IMR-90 (cell line): Measurements from ENCODE around the gene IWS1. TPM values are rescaled to one million over a fixed set of nuclear protein-coding genes. Genes with fewer than 3 reads are reported as not detected.

Experiments
- ATAC-seq: fragments of 200-7000 bp; cut with Tn5 transposase; 2 replicates; pipeline ENCODE4 v1.9.1; 2020; ENCODE audit warnings: low read depth, mild to moderate bottlenecking, moderate library complexity
- BruUV-seq: library from RNA; stranded (reverse); fragments of 400-500 nt; replicated peaks from 2 replicates; lab custom pipeline; 2021; lab: Mats Ljungman, UMichigan
- CTCF ChIA-PET: fragments of 300-600 bp; formaldehyde crosslinking; extraction: SDS; loops from one replicate; lab custom pipeline; 2021; ENCODE audit warnings: antibody characterized with exemption; lab: Yijun Ruan, JAX
- POLR2A ChIA-PET: fragments of 300-600 bp; sonication (Branson Sonifier 250); formaldehyde crosslinking; loops from one replicate; lab custom pipeline; 2022; ENCODE audit warnings: antibody characterized with exemption; ENCODE audit not compliant: unreplicated experiment; lab: Charles Lee
- DNase-seq: peaks from one replicate; pipeline ENCODE4 v3.0.0; 2013
- H2AFZ ChIP-seq: replicated peaks from 2 replicates; pipeline ENCODE3; 2013; ENCODE audit warnings: low read length, mild to moderate bottlenecking; ENCODE audit not compliant: poor library complexity
- H2AK5ac ChIP-seq: 2 replicates; pipeline ENCODE4 v1.6.1; 2013; ENCODE audit warnings: low read depth, low read length, inconsistent platforms
- H2AK9ac ChIP-seq: replicated peaks from 2 replicates; pipeline ENCODE3; 2013; ENCODE audit warnings: mild to moderate bottlenecking, low read depth, low read length, moderate library complexity; ENCODE audit not compliant: poor library complexity
- H2BK120ac ChIP-seq: 2 replicates; pipeline ENCODE4 v1.6.1; 2013; ENCODE audit warnings: low read depth, low read length, inconsistent platforms
- H2BK15ac ChIP-seq: 3 replicates; pipeline ENCODE4 v1.6.1; 2013; ENCODE audit warnings: low read depth, low read length, inconsistent platforms
- H2BK20ac ChIP-seq: 2 replicates; pipeline ENCODE4 v1.6.1; 2013; ENCODE audit warnings: low read depth, mild to moderate bottlenecking, inconsistent platforms, low read length, moderate library complexity
- H2BK5ac ChIP-seq: 2 replicates; pipeline ENCODE4 v1.6.1; 2013; ENCODE audit warnings: mild to moderate bottlenecking, low read depth, low read length, inconsistent platforms; ENCODE audit not compliant: poor library complexity, severe bottlenecking
- H3K14ac ChIP-seq: replicated peaks from 2 replicates; pipeline ENCODE4 v1.6.1; 2013; ENCODE audit warnings: low read depth, low read length, inconsistent platforms
- H3K18ac ChIP-seq: 2 replicates; pipeline ENCODE4 v1.6.1; 2013; ENCODE audit warnings: low read depth, low read length, control low read depth
- H3K23ac ChIP-seq: 2 replicates; pipeline ENCODE4 v1.6.1; 2013; ENCODE audit warnings: low read depth, low read length, inconsistent platforms
- H3K27ac ChIP-seq: 2 replicates; pipeline ENCODE4 v1.5.1; 2013; ENCODE audit warnings: mild to moderate bottlenecking, control low read depth, low read length; ENCODE audit not compliant: insufficient read depth
- H3K27me3 ChIP-seq: 2 replicates; pipeline ENCODE4 v1.6.1; 2013; ENCODE audit warnings: low read length; ENCODE audit not compliant: control insufficient read depth, insufficient read depth
- H3K36me3 ChIP-seq: 2 replicates; pipeline ENCODE4 v1.6.1; 2013; ENCODE audit warnings: low read length, mixed read lengths; ENCODE audit not compliant: control insufficient read depth, insufficient read depth
- H3K4ac ChIP-seq: 2 replicates; pipeline ENCODE4 v1.6.1; 2013; ENCODE audit warnings: low read depth, low read length, inconsistent platforms
- H3K4me1 ChIP-seq: 2 replicates; pipeline ENCODE4 v1.6.1; 2013; ENCODE audit warnings: low read length, mixed read lengths; ENCODE audit not compliant: control insufficient read depth, insufficient read depth
- H3K4me2 ChIP-seq: 2 replicates; pipeline ENCODE4 v1.6.1; 2013; ENCODE audit warnings: low read depth, mild to moderate bottlenecking, control low read depth, low read length, moderate library complexity
- H3K4me3 ChIP-seq: 2 replicates; pipeline ENCODE4 v1.5.1; 2013; ENCODE audit warnings: low read depth, mild to moderate bottlenecking, control low read depth, low read length, moderate library complexity; ENCODE audit not compliant: insufficient read depth
- H3K56ac ChIP-seq: 2 replicates; pipeline ENCODE4 v1.6.1; 2013; ENCODE audit warnings: low read length, inconsistent platforms; ENCODE audit not compliant: insufficient read depth; ENCODE audit errors: extremely low read depth
- H3K79me1 ChIP-seq, 2 experiments: 2 replicates each; pipeline ENCODE4 v1.6.1; 2013; ENCODE audit warnings: low read length in 2 of 2, inconsistent platforms in 1 of 2, low read depth in 1 of 2
- H3K9ac ChIP-seq: 2 replicates; pipeline ENCODE4 v1.6.1; 2013; ENCODE audit warnings: low read depth, low read length, control low read depth
- H3K9me1 ChIP-seq: 2 replicates; pipeline ENCODE4 v1.6.1; 2013; ENCODE audit warnings: low read length, inconsistent platforms; ENCODE audit not compliant: insufficient read depth
- H3K9me3 ChIP-seq: 2 replicates; pipeline ENCODE4 v1.6.1; 2013; ENCODE audit warnings: low read length; ENCODE audit not compliant: control insufficient read depth, insufficient read depth
- H4K20me1 ChIP-seq: 2 replicates; pipeline ENCODE4 v1.6.1; 2013; ENCODE audit warnings: low read length, inconsistent platforms; ENCODE audit not compliant: insufficient read depth
- H4K5ac ChIP-seq: 2 replicates; pipeline ENCODE4 v1.6.1; 2013; ENCODE audit warnings: mild to moderate bottlenecking, low read depth, low read length, control low read depth
- H4K8ac ChIP-seq, 2 experiments: 2 replicates each; pipeline ENCODE4 v1.6.1; 2013; ENCODE audit warnings: low read depth in 2 of 2, low read length in 2 of 2, control low read depth in 1 of 2, inconsistent platforms in 1 of 2
- H4K91ac ChIP-seq: 2 replicates; pipeline ENCODE4 v1.6.1; 2013; ENCODE audit warnings: low read depth, low read length, inconsistent platforms; ENCODE audit not compliant: insufficient read depth
- BHLHE40 ChIP-seq: fragments of 150-350 bp; IDR thresholded peaks from 2 replicates; pipeline ENCODE4 v1.6.1; 2016; ENCODE audit warnings: mild to moderate bottlenecking, low read depth, low read length
- CEBPB ChIP-seq: IDR thresholded peaks from 2 replicates; pipeline ENCODE4 v1.6.1; 2012; ENCODE audit warnings: low read depth, low read length, improper control_type of control experiment
- CHD1 ChIP-seq: IDR thresholded peaks from 2 replicates; pipeline ENCODE4 v1.6.1; 2012; ENCODE audit warnings: low read depth, low read length, improper control_type of control experiment
- FOS ChIP-seq: fragments of 150-350 bp; IDR thresholded peaks from 2 replicates; pipeline ENCODE4 v1.6.1; 2016; ENCODE audit warnings: low read depth, low read length
- MAFK ChIP-seq: IDR thresholded peaks from 2 replicates; pipeline ENCODE4 v1.6.1; 2012; ENCODE audit warnings: low read depth, low read length, improper control_type of control experiment
- MAZ ChIP-seq: IDR thresholded peaks from 2 replicates; pipeline ENCODE4 v1.6.1; 2012; ENCODE audit warnings: low read depth, mild to moderate bottlenecking, low read length, improper control_type of control experiment, moderate library complexity, borderline replicate concordance
- MXI1 ChIP-seq: IDR thresholded peaks from 2 replicates; pipeline ENCODE4 v1.6.1; 2012; ENCODE audit warnings: low read depth, mild to moderate bottlenecking, low read length, moderate library complexity, borderline replicate concordance
- NFE2L2 ChIP-seq: fragments of 150-350 bp; IDR thresholded peaks from 2 replicates; pipeline ENCODE4 v1.6.1; 2016; ENCODE audit warnings: low read depth, mild to moderate bottlenecking, low read length
- POLR2A ChIP-seq: IDR thresholded peaks from 2 replicates; pipeline ENCODE4 v1.6.1; 2012; ENCODE audit warnings: mild to moderate bottlenecking, low read depth, low read length
- RAD21 ChIP-seq: IDR thresholded peaks from 2 replicates; pipeline ENCODE4 v1.6.1; 2012; ENCODE audit warnings: low read length, improper control_type of control experiment
- RCOR1 ChIP-seq: IDR thresholded peaks from 2 replicates; pipeline ENCODE4 v1.6.1; 2012; ENCODE audit warnings: mild to moderate bottlenecking, low read length, improper control_type of control experiment; ENCODE audit not compliant: insufficient replicate concordance
- RFX5 ChIP-seq: IDR thresholded peaks from 2 replicates; pipeline ENCODE4 v1.8.0; 2012; ENCODE audit warnings: low read depth, mild to moderate bottlenecking, low read length, moderate library complexity
- SMC3 ChIP-seq: fragments of 150-350 bp; IDR thresholded peaks from 2 replicates; pipeline ENCODE4 v1.6.1; 2016; ENCODE audit warnings: low read depth, mild to moderate bottlenecking, antibody characterized with exemption, low read length, moderate library complexity
- WGBS, 2 experiments: methylation state at CpG; one replicate each; pipeline versions ENCODE4 v1.1.5 to v1.1.7; 2013; ENCODE audit warnings: missing lambda C conversion rate in 2 of 2; ENCODE audit not compliant: insufficient read length in 1 of 2; ENCODE audit errors: extremely low coverage in 2 of 2; 5-methylcytosine and 5-hydroxymethylcytosine counted together
- dilution Hi-C: fragments of 300-500 bp; cut with HindIII; formaldehyde crosslinking; loops from one replicate; pipeline ENCODE4 v1.14.3; 2018; ENCODE audit warnings: low sequenced_read_pairs; ENCODE audit not compliant: unreplicated experiment
- in situ Hi-C: fragments of 300-500 bp; cut with MboI; formaldehyde crosslinking; loops from 3 replicates; pipeline ENCODE4 v1.14.3; 2019; ENCODE audit warnings: low sequenced_read_pairs, inconsistent platforms, mixed read lengths
- intact Hi-C: fragments of 100-400 bp; cut with micrococcal nuclease; formaldehyde crosslinking; loops from 2 replicates; pipeline ENCODE4 v1.10.0; 2022
- polyA plus RNA-seq, 3 experiments: library from polyadenylated mRNA; depleted of rRNA; stranded (reverse); fragments of >200 nt; gene quantifications; 2 replicates each; pipeline ENCODE4 v1.2.3, GENCODE V29; 2012; ENCODE audit warnings: low replicate concordance in 1 of 3
- total RNA-seq: library from RNA; depleted of rRNA; stranded (reverse); fragments of >200 nt; gene quantifications from 2 replicates; pipeline ENCODE4 v1.2.3, GENCODE V29; 2012
- TF ChIP-seq, protein P1 (sequence below): fragments of 150-350 bp; IDR thresholded peaks from 2 replicates; pipeline ENCODE4 v1.6.1; 2017; ENCODE audit warnings: mild to moderate bottlenecking, antibody characterized with exemption, low read length, low read depth
- TF ChIP-seq, protein P2 (sequence below): fragments of 150-350 bp; IDR thresholded peaks from 2 replicates; pipeline ENCODE4 v1.6.1; 2016; ENCODE audit warnings: low read depth, mild to moderate bottlenecking, low read length, moderate library complexity, borderline replicate concordance
- TF ChIP-seq, protein P3 (sequence below): conservative IDR thresholded peaks from 2 replicates; pipeline ENCODE4 v1.5.1; 2012; ENCODE audit warnings: mild to moderate bottlenecking, low read depth, low read length, improper control_type of control experiment

IWS1 gene
- total and polyA plus RNA-seq, 2 of the 4 experiments (the other 2 are of a cell fraction): 31.5 to 52.5 TPM

- H4K8ac ChIP-seq: no peak overlapping the region
- ATAC-seq: no peak
- H3K4me3 ChIP-seq: no peak overlapping the region
- no peaks in the 10 kb centered on the region for H3K4me1 ChIP-seq
- no peak overlapping the region for H3K56ac ChIP-seq
- no peak overlapping the region for H3K18ac ChIP-seq
- no peak overlapping the region for H2AK5ac ChIP-seq
- H4K20me1 ChIP-seq: no peaks in the 10 kb centered on the region
- CTCF ChIA-PET: no interaction called here
- no peaks in the 10 kb centered on the region for H3K27me3 ChIP-seq
- POLR2A ChIA-PET: no interaction called here
- no peak overlapping the region for H3K14ac ChIP-seq
- no peak overlapping the region for H2AK9ac ChIP-seq
- H3K4ac ChIP-seq: no peak overlapping the region
- H2AFZ ChIP-seq: no peak overlapping the region
- no TSS peak for BruUV-seq
- H3K27ac ChIP-seq: no peak overlapping the region
- no peak overlapping the region for H4K91ac ChIP-seq
- no peak overlapping the region for H3K9ac ChIP-seq
- H2BK15ac ChIP-seq: no peak overlapping the region
- no peak overlapping the region for H3K4me2 ChIP-seq
- peaks cover 4% of the 10 kb centered on the region; the same call in 1 of the 2 replicates for H3K9me1 ChIP-seq
- no peaks in the 10 kb centered on the region for H3K79me1 ChIP-seq
- H2BK120ac ChIP-seq: no peak overlapping the region
- H4K5ac ChIP-seq: no peak overlapping the region
- TF ChIP-seq NFE2L2 (no peak), MXI1 (no peak), FOS (no peak), MAFK (no peak), RCOR1 (no peak), CHD1 (no peak), SMC3 (no peak), BHLHE40 (no peak), RFX5 (no peak), CEBPB (no peak), RAD21 (no peak), MAZ (no peak), POLR2A (no peak)
- TF ChIP-seq, protein P1, sequence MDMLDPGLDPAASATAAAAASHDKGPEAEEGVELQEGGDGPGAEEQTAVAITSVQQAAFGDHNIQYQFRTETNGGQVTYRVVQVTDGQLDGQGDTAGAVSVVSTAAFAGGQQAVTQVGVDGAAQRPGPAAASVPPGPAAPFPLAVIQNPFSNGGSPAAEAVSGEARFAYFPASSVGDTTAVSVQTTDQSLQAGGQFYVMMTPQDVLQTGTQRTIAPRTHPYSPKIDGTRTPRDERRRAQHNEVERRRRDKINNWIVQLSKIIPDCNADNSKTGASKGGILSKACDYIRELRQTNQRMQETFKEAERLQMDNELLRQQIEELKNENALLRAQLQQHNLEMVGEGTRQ: no peak
- TF ChIP-seq, protein P2, sequence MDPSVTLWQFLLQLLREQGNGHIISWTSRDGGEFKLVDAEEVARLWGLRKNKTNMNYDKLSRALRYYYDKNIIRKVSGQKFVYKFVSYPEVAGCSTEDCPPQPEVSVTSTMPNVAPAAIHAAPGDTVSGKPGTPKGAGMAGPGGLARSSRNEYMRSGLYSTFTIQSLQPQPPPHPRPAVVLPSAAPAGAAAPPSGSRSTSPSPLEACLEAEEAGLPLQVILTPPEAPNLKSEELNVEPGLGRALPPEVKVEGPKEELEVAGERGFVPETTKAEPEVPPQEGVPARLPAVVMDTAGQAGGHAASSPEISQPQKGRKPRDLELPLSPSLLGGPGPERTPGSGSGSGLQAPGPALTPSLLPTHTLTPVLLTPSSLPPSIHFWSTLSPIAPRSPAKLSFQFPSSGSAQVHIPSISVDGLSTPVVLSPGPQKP: no peak
- TF ChIP-seq, protein P3, sequence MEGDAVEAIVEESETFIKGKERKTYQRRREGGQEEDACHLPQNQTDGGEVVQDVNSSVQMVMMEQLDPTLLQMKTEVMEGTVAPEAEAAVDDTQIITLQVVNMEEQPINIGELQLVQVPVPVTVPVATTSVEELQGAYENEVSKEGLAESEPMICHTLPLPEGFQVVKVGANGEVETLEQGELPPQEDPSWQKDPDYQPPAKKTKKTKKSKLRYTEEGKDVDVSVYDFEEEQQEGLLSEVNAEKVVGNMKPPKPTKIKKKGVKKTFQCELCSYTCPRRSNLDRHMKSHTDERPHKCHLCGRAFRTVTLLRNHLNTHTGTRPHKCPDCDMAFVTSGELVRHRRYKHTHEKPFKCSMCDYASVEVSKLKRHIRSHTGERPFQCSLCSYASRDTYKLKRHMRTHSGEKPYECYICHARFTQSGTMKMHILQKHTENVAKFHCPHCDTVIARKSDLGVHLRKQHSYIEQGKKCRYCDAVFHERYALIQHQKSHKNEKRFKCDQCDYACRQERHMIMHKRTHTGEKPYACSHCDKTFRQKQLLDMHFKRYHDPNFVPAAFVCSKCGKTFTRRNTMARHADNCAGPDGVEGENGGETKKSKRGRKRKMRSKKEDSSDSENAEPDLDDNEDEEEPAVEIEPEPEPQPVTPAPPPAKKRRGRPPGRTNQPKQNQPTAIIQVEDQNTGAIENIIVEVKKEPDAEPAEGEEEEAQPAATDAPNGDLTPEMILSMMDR: no peak
- no peak overlapping the region for H2BK20ac ChIP-seq
- H3K36me3 ChIP-seq: peaks cover 3% of the 10 kb centered on the region
- no peak overlapping the region for H3K23ac ChIP-seq
- in situ Hi-C loops: no loop called here
- no peak overlapping the region for H2BK5ac ChIP-seq
- no CpG with 5 or more reads among the region's 4 CpGs for WGBS, 2 experiments
- DNase-seq: no peak
- intact Hi-C loops: no loop called here
- dilution Hi-C loops: no loop called here
- no peaks in the 10 kb centered on the region for H3K9me3 ChIP-seq
These were observed 61.0 kb downstream of the IWS1 start for GRCh38 chr2:127465258-127465657.
